GM21723 (cell line): ENCODE data around the gene HAUS1.
A peak's percentile ranks its signal among the peaks of the same experiment; 100 is the strongest.
"Not testable (repeated sequence)": the region's sequence is repeated elsewhere in the genome, so short reads cannot be mapped to it uniquely, and the experiment has no call there.

Experiments used
- ATAC-seq: cut with Tn5 transposase; IDR thresholded peaks from one replicate; pipeline ENCODE4 v1.9.1; 2021; ENCODE audit warnings: mild to moderate bottlenecking, moderate library complexity; ENCODE audit not compliant: unreplicated experiment

HAUS1 gene

DNA sequence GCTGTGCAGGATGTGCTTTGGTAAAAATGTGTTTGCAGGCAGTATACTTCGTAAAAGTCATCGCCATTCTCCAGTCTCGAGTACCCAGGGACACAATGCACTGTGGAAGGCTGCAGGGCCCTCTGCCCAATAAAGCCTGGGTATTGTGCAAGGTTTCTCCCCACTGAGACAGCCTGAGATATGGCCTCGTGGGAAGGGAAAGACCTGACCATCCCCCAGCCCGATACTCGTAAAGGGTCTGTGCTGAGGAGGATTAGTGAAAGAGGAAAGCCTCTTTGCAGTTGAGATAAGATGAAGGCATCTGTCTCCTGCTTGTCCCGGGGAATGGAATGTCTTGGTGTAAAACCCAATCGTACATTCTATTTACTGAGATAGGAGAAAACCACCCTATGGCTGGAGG lies 15.7 kb upstream of the HAUS1 start:
- not testable (repeated sequence) for ATAC-seq

DNA sequence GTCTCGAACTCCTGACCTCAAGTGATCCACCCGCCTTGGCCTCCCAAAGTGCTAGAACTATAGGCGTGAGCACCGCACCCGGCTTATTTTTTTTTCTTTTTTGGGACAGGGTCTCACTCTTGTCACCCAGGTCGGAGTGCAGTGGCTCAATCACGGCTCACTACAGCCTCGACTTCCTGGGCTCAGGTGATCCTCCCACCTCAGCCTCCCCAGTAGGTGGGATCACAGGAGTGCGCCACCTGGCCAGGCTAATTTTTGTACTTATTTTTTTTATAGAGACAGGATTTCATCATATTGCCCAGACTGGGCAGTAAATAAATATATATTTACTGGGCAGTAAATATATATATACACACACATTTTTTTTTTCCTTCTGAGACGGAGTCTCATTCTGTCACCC lies 8.7 kb upstream of the HAUS1 start:
- ATAC-seq, result no peak

DNA sequence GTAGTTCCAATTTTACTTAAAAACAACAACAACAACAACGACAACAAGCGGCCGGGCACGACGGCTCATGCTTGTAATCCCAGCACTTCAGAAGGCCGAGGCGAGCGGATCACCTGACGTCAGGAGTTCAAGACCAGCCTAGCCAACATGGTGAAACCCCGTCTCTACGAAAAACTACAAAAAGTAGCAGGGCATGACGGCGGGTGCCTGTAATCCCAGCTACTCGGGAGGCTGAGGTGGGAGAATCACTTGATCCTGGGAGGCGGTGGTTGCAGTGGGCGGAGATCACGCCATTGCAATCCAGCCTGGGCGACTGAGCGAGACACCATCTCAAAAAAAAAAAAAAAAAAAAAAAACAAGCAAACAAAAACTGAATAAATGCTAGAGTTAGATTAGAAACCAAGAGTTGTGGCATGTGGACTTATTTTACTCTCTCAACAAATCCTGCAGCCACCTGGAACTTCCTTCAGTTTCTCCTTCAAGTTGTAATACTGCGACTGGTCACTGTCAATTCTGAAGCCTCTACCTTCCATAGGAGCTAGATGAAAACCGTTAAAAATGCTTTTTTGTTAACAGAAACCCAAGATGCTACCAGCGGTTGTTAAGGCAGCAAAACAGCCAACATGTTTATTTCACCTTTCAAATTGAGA lies 7.4 kb upstream of the HAUS1 start:
- ATAC-seq, result no peak

DNA sequence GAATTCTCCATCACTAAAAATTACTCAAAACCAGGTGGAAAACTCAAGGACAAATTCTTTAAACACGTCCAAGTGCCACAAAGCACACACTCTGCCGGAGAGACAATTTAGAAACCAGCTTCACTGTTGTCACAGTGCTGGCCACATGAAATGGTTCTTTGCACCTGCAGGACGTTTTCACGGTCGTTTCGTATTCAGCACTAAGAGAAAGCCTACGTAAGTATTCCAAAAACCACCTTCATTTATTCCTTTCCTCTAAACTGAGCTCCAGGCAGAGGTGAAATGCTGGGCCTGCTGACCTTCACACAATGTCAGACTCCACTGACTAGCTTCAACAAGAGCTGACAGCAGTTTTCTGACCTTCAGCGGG lies 6.8 kb upstream of the HAUS1 start:
- peak; percentile 39 for ATAC-seq

DNA sequence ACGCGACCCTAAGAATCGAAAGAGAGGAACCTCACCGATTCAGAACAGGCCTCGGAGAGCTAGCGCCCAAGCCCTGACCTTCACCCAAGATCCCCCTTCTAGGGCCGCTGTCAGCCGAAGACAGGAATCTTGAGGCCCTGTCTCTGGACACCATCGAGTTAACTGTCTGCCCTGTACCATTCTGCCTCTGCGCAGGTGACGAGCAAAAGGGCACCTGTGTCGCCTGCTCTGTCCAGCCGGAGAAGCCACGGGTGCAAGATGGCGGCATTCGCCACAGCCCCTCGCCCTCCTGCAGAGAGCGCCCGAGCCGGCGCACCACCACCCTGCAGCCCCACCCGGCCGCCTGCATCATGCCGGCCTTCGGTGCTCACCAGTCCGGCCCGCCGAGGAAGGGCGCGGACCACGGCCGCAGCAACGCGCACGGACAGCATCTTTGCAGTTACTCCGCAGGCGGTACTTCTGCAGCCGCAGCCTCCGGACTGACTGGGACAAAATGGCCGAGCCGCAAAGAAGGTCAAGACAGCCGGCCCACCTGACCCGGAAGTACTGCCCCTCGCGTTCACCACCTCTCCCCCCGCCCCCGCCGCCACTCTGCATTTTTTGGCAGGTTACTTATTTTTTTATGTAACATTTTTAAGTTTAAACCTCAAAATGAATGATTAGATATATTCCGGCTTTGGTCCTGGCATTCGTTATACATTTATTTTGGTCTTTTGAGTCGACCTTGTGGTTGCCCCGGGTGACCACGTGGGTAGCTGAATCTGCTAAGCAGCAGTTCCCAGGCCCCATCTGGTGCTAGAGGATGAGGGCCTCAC lies 6.2 kb upstream of the HAUS1 start, which contains the start of gene ATP5F1A:
Gene ATP5F1A (minus strand): TSS at position 496 of the 815 bp plus-strand sequence. CDS start 65 bp downstream, at position 431.
- ATAC-seq, result peak; percentile 82

DNA sequence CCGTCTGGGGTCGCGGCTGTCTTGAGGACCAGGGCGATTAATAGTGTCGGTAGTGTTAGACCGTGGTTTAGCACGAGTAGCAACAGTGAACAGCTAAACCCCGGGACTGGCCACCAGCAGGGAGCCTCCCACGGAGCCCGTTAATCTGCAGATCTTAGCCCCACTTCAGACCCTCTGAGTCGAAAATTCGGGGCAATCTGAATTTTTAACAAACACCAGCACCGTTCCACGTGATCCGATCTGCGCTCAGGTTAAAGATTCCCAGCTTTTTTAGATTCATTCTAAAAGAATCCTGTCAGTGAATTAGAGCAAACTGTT lies 5.6 kb upstream of the HAUS1 start:
- no peak for ATAC-seq

DNA sequence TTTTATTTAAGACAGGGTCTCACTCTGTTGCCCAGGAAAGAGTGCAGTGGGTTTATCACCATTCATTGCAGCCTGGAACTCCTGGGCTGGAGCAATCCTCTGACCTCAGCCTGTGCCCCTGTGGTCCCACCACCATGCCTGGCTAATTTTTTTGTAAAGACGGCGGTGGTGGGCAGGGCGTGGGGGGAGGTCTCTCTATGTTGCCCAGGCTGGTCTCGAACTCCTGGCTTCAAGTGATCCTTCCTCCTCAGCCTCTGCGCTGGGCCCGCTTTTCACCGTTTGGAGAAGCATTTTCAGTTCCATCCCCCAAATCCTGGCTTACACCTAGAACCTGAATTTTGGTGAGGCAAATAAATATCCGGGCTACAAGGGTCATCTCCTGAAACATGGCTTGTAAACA lies 4.7 kb upstream of the HAUS1 start:
- no peak for ATAC-seq

DNA sequence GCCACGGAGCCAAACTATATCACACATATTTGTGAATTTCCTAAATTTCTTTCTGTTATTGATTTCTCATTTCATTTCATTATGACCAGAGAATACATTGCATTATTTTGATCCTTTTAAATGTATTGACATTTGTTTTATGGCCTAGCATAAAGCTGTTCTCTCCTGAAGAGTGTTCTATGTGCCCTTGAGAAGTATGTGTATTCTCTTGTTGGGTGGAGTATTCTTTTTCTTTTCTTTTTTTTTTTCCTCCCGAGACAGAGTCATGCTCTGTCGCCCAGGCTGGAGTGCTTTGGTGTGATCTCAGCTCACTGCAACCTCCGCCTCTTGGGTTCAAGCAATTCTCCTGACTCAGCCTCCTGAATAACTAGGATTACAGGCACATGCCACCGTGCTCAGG lies 5.2 kb downstream of the HAUS1 start:
- no peak for ATAC-seq

DNA sequence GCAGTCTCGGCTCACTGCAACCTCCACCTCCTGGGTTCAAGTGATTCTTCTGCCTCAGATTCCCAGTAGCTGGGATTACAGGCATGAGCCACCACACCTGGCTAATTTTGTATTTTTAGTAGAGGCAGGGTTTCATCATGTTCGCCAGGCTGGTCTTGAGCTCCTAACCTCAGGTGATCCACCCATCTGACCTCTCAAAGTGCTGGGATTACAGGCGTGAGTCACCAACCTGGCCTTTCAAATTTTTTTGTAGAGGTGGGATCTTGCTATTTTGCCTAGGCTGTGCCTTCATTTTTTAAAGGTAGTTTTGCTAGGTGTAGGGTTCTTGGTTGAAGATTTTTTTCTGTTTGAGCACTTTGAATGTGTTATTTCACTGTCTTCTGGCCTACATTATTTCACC lies 6.2 kb downstream of the HAUS1 start:
- no peak for ATAC-seq

DNA sequence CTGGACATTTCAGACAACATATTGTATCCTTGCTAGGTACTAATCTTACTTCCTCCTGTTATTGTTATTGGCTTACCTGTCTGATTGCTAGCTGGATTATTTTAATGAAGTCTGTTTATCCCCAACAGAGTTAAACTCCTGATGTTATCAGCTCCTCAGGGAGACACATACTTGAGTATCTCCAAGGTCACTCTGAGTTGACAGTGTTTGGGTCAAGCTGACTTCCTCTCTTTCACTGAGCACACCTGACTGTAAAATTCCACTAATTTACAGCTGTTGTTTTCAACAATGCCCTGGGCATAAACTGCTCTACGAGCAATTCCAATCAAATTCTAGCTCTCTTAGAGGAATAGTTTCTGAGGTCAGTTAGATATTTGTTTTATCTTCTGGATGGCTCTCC lies 9.6 kb downstream of the HAUS1 start:
- no peak for ATAC-seq

DNA sequence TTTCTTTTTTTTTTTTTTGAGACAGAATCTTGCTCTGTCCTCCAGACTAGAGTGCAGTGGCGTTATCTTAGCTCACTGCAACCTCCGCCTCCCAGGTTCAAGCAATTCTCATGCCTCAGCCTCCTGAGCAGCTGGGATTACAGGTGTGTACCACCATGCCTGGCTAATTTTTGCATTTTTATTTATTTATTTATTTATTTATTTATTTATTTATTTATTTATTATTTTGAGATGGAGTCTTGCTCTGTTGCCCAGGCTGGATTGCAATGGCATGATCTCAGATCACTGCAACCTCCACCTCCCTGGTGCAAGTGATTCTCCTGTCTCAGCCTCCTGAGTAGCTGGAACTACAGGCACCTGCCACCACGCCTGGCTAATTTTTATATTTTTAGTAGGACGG lies 22.4 kb downstream of the HAUS1 start:
- ATAC-seq, result not testable (repeated sequence)

DNA sequence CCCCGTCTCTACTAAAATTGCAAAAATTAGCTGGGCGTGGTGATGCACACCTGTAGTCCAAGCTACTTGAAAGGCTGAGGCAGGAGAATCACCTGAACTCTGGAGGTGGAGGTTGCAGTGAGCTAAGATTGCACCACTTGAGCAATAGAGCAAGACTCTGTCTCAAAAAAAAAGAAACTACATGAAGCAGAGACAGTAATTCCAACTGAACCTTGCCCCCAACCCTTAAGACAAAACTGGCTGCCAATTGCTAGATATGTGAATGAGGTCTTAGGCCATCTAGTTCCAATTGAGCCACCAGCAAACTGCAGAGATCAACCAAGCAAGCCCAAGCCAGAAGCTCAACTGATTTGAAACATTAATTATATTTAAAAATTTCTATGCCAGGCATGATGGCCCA lies 25.9 kb downstream of the HAUS1 start:
- no peak for ATAC-seq

DNA sequence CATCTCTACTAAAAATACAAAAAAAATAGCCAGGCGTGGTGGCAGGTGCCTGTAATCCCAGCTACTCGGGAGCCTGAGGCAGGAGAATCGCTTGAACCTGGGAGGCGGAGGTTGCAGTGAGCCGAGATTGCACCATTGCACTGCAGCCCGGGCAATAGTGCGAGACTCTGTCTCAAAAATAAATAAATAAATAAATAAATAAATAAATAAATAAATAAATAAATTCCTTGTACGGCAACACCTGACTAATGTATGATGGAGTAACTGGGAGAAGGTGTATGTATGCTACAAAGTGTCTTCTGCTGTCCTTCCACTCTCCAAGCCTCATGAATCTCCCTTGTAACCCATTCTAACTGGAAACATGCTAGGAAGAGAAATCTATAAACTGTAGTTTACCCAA lies 26.4 kb downstream of the HAUS1 start:
- not testable (repeated sequence) for ATAC-seq

DNA sequence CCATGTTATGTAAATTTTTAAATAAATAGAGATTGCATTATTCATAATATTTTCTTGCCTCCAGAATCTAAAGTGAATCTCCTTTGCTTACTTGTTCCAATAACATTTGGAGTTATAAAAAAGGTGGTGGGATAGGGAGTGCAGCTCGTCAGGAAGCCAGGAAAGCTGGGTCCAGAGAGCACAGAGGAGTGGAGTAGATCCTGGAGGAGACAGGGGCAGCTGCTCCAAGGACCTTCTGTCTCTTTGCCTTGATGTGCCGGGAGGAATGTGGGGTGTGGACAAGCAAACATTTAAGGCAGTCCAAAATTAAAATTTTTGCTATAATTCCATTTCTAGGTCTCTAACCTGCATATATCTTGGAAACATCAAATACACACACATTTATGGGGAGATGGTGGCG lies 29.3 kb downstream of the HAUS1 start:
- no peak for ATAC-seq

DNA sequence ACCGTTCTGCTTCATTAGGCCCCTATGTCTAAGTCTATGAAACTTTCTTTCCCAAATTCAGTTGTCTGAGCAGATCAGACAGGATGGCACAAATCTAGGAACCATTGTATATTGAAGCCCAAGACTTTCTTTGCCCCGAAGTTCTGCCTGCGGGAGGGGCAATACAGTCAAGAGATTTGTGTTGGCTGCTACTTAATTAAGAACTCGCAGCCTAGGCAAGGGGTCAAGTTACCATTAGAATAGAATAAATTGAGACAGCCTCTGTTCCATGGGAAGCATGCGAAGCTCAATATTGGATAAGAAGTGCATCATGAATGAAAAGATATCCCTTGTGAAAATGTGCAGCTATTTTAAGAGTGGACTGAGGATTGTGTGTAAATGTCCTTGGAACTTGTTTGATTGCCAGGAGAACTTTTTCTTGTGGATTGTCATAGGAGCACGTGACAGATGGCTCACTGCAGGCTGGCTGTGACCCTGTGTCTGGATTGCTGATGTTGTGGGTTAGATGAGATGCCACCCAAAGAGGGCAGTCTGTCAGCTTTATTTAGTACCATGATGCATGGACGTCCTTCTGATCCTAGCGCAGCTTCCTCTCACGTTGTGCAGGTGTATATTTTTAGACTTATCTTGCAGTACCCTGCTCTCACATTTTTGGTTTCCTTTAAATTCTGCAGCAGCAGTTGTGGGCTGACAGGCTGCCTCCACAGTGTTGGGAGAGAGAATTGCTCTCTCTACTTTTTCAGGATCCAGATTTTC lies 30.9 kb downstream of the HAUS1 start:
- no peak for ATAC-seq

DNA sequence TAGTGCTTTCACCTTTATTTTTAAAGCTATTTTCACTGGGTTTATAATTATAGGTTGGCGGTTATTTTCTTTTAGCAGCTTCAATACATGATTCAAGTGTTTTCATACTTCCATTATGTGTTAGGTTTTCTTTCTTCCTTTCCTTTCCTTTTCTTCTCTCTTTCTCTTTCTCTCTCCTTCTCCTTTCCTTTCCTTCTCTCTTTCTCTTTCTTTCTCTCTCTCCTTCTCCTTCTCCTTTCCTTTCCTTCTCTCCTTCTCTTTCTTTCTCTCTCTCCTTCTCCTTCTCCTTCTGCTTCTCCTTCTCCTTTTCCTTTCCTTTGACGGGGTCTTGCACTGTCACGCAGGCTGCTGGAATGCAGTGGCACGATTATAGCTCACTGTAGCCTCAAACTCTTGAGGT lies 36.0 kb downstream of the HAUS1 start:
- no peak for ATAC-seq

DNA sequence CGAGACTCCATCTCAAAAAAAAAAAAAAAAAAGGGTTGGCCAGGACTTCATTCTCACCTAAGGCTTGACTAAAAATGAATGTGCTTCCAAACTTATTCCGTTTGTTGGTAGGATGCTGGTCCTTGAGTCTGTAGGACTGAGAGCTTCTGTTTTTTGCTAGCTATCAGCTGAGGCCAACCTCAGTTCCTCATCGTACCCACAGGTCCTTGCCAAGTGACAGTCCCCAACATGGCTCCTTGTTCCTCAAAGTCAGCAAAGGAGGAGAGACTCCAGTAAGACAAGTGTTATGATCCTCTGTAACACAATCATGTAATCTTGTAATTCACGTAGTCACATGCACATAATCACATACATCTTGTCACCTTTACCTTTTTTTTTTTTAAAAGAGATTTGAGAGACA lies 37.0 kb downstream of the HAUS1 start:
- ATAC-seq, result no peak

DNA sequence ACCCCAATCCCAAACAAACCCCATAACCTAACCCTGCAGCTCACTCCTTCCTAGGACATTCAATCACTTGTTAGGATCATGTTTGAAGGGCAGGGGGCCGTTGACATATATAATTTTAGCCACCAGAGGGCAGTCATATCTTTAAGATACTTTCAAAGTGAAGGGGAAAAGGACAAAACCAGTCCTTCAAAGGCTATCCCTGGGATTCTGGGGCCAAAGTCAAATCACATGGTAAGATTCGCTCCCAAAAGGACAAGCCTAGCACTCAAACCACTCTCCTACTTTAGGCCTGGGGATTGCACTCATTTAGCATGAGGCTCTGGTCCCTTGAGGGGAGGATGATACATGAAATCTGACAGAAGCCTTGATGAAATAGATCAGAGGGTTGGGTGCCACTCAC lies 44.6 kb downstream of the HAUS1 start:
- ATAC-seq, result no peak

DNA sequence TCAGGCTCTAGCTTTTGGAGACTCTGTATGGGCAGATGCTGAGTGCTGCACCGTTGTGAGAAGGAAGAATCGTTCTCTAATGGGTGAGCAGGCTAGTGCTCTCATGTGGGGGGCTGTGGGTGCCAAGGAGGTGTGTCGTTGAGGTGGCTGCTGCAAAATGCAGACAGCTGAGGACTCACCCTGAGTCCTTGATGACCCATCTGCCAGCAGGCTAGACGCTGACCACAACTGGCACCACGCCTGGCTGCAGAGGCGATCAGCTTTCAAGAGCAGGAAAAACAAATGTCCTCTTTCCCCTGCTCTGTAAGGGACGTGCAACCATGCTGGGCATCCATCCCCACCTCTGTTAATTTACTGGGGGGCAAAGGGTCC lies 48.2 kb downstream of the HAUS1 start:
- ATAC-seq, result no peak

DNA sequence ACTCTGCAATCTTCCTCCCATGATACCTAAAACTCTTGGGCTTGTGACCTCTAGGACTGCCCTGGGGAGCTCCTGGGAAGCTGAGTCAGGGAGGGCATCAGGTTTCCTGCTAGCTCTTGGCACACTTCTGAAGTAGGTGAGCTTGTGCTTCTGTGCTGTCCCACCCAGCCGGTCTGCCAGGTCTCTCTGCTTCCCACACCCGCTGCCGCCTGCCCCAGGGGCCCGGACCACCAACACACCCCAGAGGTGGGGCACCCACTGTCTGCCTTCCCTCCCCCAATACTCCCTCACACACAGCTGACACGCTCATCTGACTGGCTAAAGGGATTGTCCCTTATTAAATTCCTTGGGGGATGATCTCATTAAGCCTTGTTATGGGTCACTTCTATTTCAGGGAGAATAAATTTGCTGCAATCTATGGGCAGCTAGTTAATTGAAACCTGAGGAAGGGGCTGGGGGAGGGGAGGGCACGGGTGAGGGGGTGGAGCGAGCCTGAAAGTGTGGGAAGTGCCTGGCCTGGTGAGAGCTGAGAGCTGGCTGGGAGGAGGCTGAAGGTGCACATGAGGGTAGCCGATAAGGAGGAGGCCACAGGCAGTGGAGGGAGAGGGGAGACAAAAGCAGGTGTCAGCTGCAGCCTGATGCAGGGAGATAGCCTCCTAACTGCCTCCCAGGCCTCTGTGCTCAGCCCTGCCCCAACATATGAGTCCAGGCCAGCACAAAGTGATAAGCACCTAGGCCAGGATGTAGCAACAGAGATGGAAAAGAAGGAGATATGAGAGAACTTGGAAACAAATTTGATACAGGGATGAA lies 48.8 kb downstream of the HAUS1 start:
- ATAC-seq, result no peak

DNA sequence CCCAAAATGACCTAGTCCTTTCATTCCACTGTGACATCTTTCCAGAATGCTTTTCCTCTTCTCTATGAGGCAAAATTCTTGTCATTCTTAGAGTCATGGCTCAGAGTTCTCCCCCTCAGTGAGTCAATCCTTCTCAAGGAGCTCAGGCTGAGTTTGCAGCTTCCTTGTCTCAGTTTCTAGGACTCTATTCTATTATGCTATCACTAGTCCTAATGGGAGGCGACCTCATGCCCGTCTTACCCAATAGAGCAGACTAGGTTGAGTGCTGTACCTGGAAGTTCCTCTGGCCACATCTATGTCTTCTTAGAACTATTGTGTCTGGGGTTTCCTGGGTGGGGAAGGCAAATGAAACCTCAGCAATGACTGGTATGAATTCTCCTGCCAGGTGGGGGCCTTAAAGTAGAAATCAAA lies 51.5 kb downstream of the HAUS1 start:
- no peak for ATAC-seq
